ENCODE results near the gene MANBA. TPM values are rescaled to one million over a fixed set of nuclear protein-coding genes. Genes with fewer than 3 reads are reported as not detected.
"Not testable (repeated sequence)": the region's sequence is repeated elsewhere in the genome, so short reads cannot be mapped to it uniquely, and the experiment has no call there.

Gene MANBA
- total RNA-seq, 1 experiment from 2014 or later, result 91.6 TPM

GRCh38 chr4:102726919-102727318 is 33.8 kb downstream of the MANBA start:
- not testable (repeated sequence) for H3K9ac ChIP-seq (ENCODE audit: low read length); H3K4me2 ChIP-seq (ENCODE audit: low read depth, low read length, poor library complexity, severe bottlenecking); H3K4me3 ChIP-seq (ENCODE audit: low read length); H3K9me3 ChIP-seq (ENCODE audit: low read length); H3K27ac ChIP-seq (ENCODE audit: low read length); H3K4me1 ChIP-seq (ENCODE audit: low read length); H3K9me2 ChIP-seq (replicated peaks; ENCODE audit: insufficient read depth, low read length); DNase-seq; H3K27me3 ChIP-seq (ENCODE audit: low read length); H4K20me1 ChIP-seq (ENCODE audit: insufficient read depth, low read depth, low read length); H2AFZ ChIP-seq (ENCODE audit: low read length)
- H3K79me2 ChIP-seq (ENCODE audit: low read length), result peaks cover 41% of the 10 kb centered on the region
- H3K36me3 ChIP-seq (ENCODE audit: insufficient read depth, low read length), result peaks cover 13% of the 10 kb centered on the region; the same call in 1 of the 2 replicates

GRCh38 chr4:102726068-102726467 is 34.7 kb downstream of the MANBA start:
- Histone ChIP-seq H3K4me3 (ENCODE audit: low read length) (no peak overlapping the region), H3K36me3 (ENCODE audit: insufficient read depth, low read length) (peaks cover 13% of the 10 kb centered on the region; the same call in 1 of the 2 replicates), H4K20me1 (ENCODE audit: insufficient read depth, low read depth, low read length) (no peaks in the 10 kb centered on the region), H3K27ac (ENCODE audit: low read length) (no peak overlapping the region), H2AFZ (ENCODE audit: low read length) (no peak overlapping the region), H3K9me2 (replicated peaks; ENCODE audit: insufficient read depth, low read length) (no peaks in the 10 kb centered on the region), H3K79me2 (ENCODE audit: low read length) (peaks cover 33% of the 10 kb centered on the region), H3K4me1 (ENCODE audit: low read length) (no peaks in the 10 kb centered on the region), H3K9me3 (ENCODE audit: low read length) (no peaks in the 10 kb centered on the region), H3K9ac (ENCODE audit: low read length) (no peak overlapping the region), H3K4me2 (ENCODE audit: low read depth, low read length, poor library complexity, severe bottlenecking) (no peak overlapping the region), H3K27me3 (ENCODE audit: low read length) (no peaks in the 10 kb centered on the region)
- no peak for DNase-seq

GRCh38 chr4:102725229-102725628 is 35.5 kb downstream of the MANBA start:
- Histone ChIP-seq H3K36me3 (ENCODE audit: insufficient read depth, low read length) (peaks cover 13% of the 10 kb centered on the region; the same call in 1 of the 2 replicates), H3K9ac (ENCODE audit: low read length) (no peak overlapping the region), H4K20me1 (ENCODE audit: insufficient read depth, low read depth, low read length) (no peaks in the 10 kb centered on the region), H3K4me1 (ENCODE audit: low read length) (no peaks in the 10 kb centered on the region), H2AFZ (ENCODE audit: low read length) (no peak overlapping the region), H3K9me3 (ENCODE audit: low read length) (no peaks in the 10 kb centered on the region), H3K4me3 (ENCODE audit: low read length) (no peak overlapping the region), H3K9me2 (replicated peaks; ENCODE audit: insufficient read depth, low read length) (no peaks in the 10 kb centered on the region), H3K4me2 (ENCODE audit: low read depth, low read length, poor library complexity, severe bottlenecking) (no peak overlapping the region), H3K27me3 (ENCODE audit: low read length) (no peaks in the 10 kb centered on the region), H3K79me2 (ENCODE audit: low read length) (peaks cover 25% of the 10 kb centered on the region; the same call in 1 of the 2 replicates), H3K27ac (ENCODE audit: low read length) (no peak overlapping the region)
- no peak for DNase-seq

- Histone ChIP-seq H2AFZ (ENCODE audit: low read length) (no peak overlapping the region), H3K9ac (ENCODE audit: low read length) (no peak overlapping the region), H3K4me1 (ENCODE audit: low read length) (no peaks in the 10 kb centered on the region), H3K27ac (ENCODE audit: low read length) (no peak overlapping the region), H3K9me2 (replicated peaks; ENCODE audit: insufficient read depth, low read length) (no peaks in the 10 kb centered on the region), H3K4me2 (ENCODE audit: low read depth, low read length, poor library complexity, severe bottlenecking) (no peak overlapping the region), H3K36me3 (ENCODE audit: insufficient read depth, low read length) (peaks cover 13% of the 10 kb centered on the region; the same call in 1 of the 2 replicates), H4K20me1 (ENCODE audit: insufficient read depth, low read depth, low read length) (no peaks in the 10 kb centered on the region), H3K4me3 (ENCODE audit: low read length) (no peak overlapping the region), H3K79me2 (ENCODE audit: low read length) (peaks cover 16% of the 10 kb centered on the region; the same call in 1 of the 2 replicates), H3K9me3 (ENCODE audit: low read length) (no peaks in the 10 kb centered on the region), H3K27me3 (ENCODE audit: low read length) (no peaks in the 10 kb centered on the region)
- DNase-seq, result no peak
These were observed 37.3 kb downstream of the MANBA start for GRCh38 chr4:102723511-102723910.

- no peak for DNase-seq
- Histone ChIP-seq H4K20me1 (ENCODE audit: insufficient read depth, low read depth, low read length) (no peaks in the 10 kb centered on the region), H3K79me2 (ENCODE audit: low read length) (peaks cover 11% of the 10 kb centered on the region; the same call in 1 of the 2 replicates)
These were observed 38.0 kb downstream of the MANBA start for GRCh38 chr4:102722740-102723139.

GRCh38 chr4:102718833-102719575 is 41.8 kb downstream of the MANBA start:
- DNase-seq; H3K27me3 ChIP-seq (ENCODE audit: low read length); H2AFZ ChIP-seq (ENCODE audit: low read length); H3K9me3 ChIP-seq (ENCODE audit: low read length); H3K4me3 ChIP-seq (ENCODE audit: low read length); H3K27ac ChIP-seq (ENCODE audit: low read length); H3K9me2 ChIP-seq (replicated peaks; ENCODE audit: insufficient read depth, low read length); H3K4me1 ChIP-seq (ENCODE audit: low read length); H3K9ac ChIP-seq (ENCODE audit: low read length); H3K79me2 ChIP-seq (ENCODE audit: low read length); H4K20me1 ChIP-seq (ENCODE audit: insufficient read depth, low read depth, low read length); H3K4me2 ChIP-seq (ENCODE audit: low read depth, low read length, poor library complexity, severe bottlenecking): not testable (repeated sequence)
- H3K36me3 ChIP-seq (ENCODE audit: insufficient read depth, low read length), result peaks cover 13% of the 10 kb centered on the region; the same call in 1 of the 2 replicates

More at GRCh38 chr4:102722740-102723139, 38.0 kb downstream of the MANBA start:
- Histone ChIP-seq H3K9ac (ENCODE audit: low read length) (no peak overlapping the region), H3K4me3 (ENCODE audit: low read length) (no peak overlapping the region), H3K36me3 (ENCODE audit: insufficient read depth, low read length) (peaks cover 13% of the 10 kb centered on the region; the same call in 1 of the 2 replicates), H3K4me1 (ENCODE audit: low read length) (no peaks in the 10 kb centered on the region), H3K4me2 (ENCODE audit: low read depth, low read length, poor library complexity, severe bottlenecking) (no peak overlapping the region), H3K9me2 (replicated peaks; ENCODE audit: insufficient read depth, low read length) (no peaks in the 10 kb centered on the region), H2AFZ (ENCODE audit: low read length) (no peak overlapping the region), H3K27me3 (ENCODE audit: low read length) (no peaks in the 10 kb centered on the region), H3K27ac (ENCODE audit: low read length) (no peak overlapping the region), H3K9me3 (ENCODE audit: low read length) (no peaks in the 10 kb centered on the region)

GRCh38 chr4:102717448-102718092 is 43.2 kb downstream of the MANBA start:
- no peaks in the 10 kb centered on the region for H3K9me2 ChIP-seq (replicated peaks; ENCODE audit: insufficient read depth, low read length)
- no peak for DNase-seq
- H3K4me1 ChIP-seq (ENCODE audit: low read length), result no peaks in the 10 kb centered on the region
- no peaks in the 10 kb centered on the region for H3K9me3 ChIP-seq (ENCODE audit: low read length)
- no peak overlapping the region for H3K27ac ChIP-seq (ENCODE audit: low read length)
- no peak overlapping the region for H3K9ac ChIP-seq (ENCODE audit: low read length)
- peaks cover 4% of the 10 kb centered on the region; the same call in 1 of the 2 replicates for H3K36me3 ChIP-seq (ENCODE audit: insufficient read depth, low read length)
- no peak overlapping the region for H2AFZ ChIP-seq (ENCODE audit: low read length)
- H3K27me3 ChIP-seq (ENCODE audit: low read length), result no peaks in the 10 kb centered on the region
- 0 out of 2 replicates have a peak, but pooled peaks cover 4% of the 10 kb centered on the region for H3K79me2 ChIP-seq (ENCODE audit: low read length)
- no peak overlapping the region for H3K4me2 ChIP-seq (ENCODE audit: low read depth, low read length, poor library complexity, severe bottlenecking)
- no peak overlapping the region for H3K4me3 ChIP-seq (ENCODE audit: low read length)
- H4K20me1 ChIP-seq (ENCODE audit: insufficient read depth, low read depth, low read length), result no peaks in the 10 kb centered on the region

- Histone ChIP-seq H3K27me3 (ENCODE audit: low read length) (no peaks in the 10 kb centered on the region), H3K4me1 (ENCODE audit: low read length) (no peaks in the 10 kb centered on the region), H3K9ac (ENCODE audit: low read length) (no peak overlapping the region), H3K9me2 (replicated peaks; ENCODE audit: insufficient read depth, low read length) (no peaks in the 10 kb centered on the region), H4K20me1 (ENCODE audit: insufficient read depth, low read depth, low read length) (no peaks in the 10 kb centered on the region), H2AFZ (ENCODE audit: low read length) (no peak overlapping the region), H3K79me2 (ENCODE audit: low read length) (peaks cover 14% of the 10 kb centered on the region; the same call in 1 of the 2 replicates), H3K4me2 (ENCODE audit: low read depth, low read length, poor library complexity, severe bottlenecking) (no peak overlapping the region), H3K27ac (ENCODE audit: low read length) (no peak overlapping the region), H3K4me3 (ENCODE audit: low read length) (no peak overlapping the region), H3K36me3 (ENCODE audit: insufficient read depth, low read length) (no peaks in the 10 kb centered on the region), H3K9me3 (ENCODE audit: low read length) (no peaks in the 10 kb centered on the region)
- DNase-seq, result no peak
These were observed 45.7 kb downstream of the MANBA start for GRCh38 chr4:102715057-102715456.
